Measurements from ENCODE around the gene CHD9.

- TF ChIP-seq CTCF (IDR thresholded peaks at IDR 0.05) (no peak), POLR2A (IDR thresholded peaks at IDR 0.05) (no peak)
Measured at GRCh38 chr16:53094013-53094630, 39.3 kb downstream of the CHD9 start.
